NCI-H2171 (cell line): Measurements from ENCODE around the gene CCL22.
"Not testable (repeated sequence)": the region's sequence is repeated elsewhere in the genome, so short reads cannot be mapped to it uniquely, and the experiment has no call there.

ENCODE experiments used
- DNase-seq: peaks from one replicate; lab custom pipeline; 2025; lab: John Stamatoyannopoulos, UW

The CCL22 gene

GRCh38 chr16:57395026-57395425, 36.4 kb downstream of the CCL22 start:
- no peak for DNase-seq

GRCh38 chr16:57396786-57397185, 38.2 kb downstream of the CCL22 start:
- no peak for DNase-seq

- not testable (repeated sequence) for DNase-seq
Observed at GRCh38 chr16:57397493-57397892, 38.9 kb downstream of the CCL22 start.

GRCh38 chr16:57401943-57402640, 43.5 kb downstream of the CCL22 start:
- DNase-seq: no peak

GRCh38 chr16:57403965-57404817, 45.6 kb downstream of the CCL22 start, which contains the start of gene CCL17:
CCL17 (plus strand) TSS chr16:57404767; CDS start chr16:57413933, 9,166 bp downstream.
- DNase-seq: no peak

- DNase-seq: no peak
Observed at GRCh38 chr16:57405097-57405496, 46.5 kb downstream of the CCL22 start.

- no peak for DNase-seq
Observed at GRCh38 chr16:57406881-57407280, 48.3 kb downstream of the CCL22 start.

- DNase-seq: no peak
Observed at GRCh38 chr16:57407521-57408353, 49.2 kb downstream of the CCL22 start.

- no peak for DNase-seq
Observed at GRCh38 chr16:57409065-57409464, 50.5 kb downstream of the CCL22 start.

- no peak for DNase-seq
Observed at GRCh38 chr16:57409870-57410587, 51.4 kb downstream of the CCL22 start.

- DNase-seq: no peak
Observed at GRCh38 chr16:57411362-57411976, 52.9 kb downstream of the CCL22 start.

GRCh38 chr16:57412584-57412983, 54.0 kb downstream of the CCL22 start:
- DNase-seq: no peak

- no peak for DNase-seq
Observed at GRCh38 chr16:57413301-57413730, 54.7 kb downstream of the CCL22 start.

- no peak for DNase-seq
Observed at GRCh38 chr16:57413733-57414132, 55.1 kb downstream of the CCL22 start.
